PFSK-1 (cell line): ENCODE measurements around the gene RIC3.

Source experiments
- FOXP2 ChIP-seq: optimal IDR thresholded peaks from 2 replicates; pipeline ENCODE3; 2011; ENCODE audit warnings: borderline replicate concordance, control low read depth, inconsistent platforms; ENCODE audit not compliant: insufficient read depth; ENCODE audit errors: extremely low read length, extremely low read depth
- POLR2AphosphoS5 ChIP-seq: IDR thresholded peaks from 2 replicates; pipeline ENCODE4 v1.6.1; 2012; ENCODE audit warnings: low read depth, mild to moderate bottlenecking, control low read depth, low read length, moderate library complexity
- REST ChIP-seq, 2 experiments: IDR thresholded peaks; 2 replicates each; pipeline versions ENCODE4 v1.6.1 to v1.8.0; 2011 to 2012; ENCODE audit warnings: low read depth in 2 of 2, low read length in 2 of 2, control low read depth in 1 of 2, inconsistent platforms in 1 of 2, mild to moderate bottlenecking in 1 of 2, moderate library complexity in 1 of 2; ENCODE audit not compliant: insufficient read depth in 1 of 2
- SIN3A ChIP-seq: IDR thresholded peaks from 2 replicates; pipeline ENCODE4 v1.6.1; 2012; ENCODE audit warnings: mild to moderate bottlenecking, low read length, moderate library complexity, borderline replicate concordance; ENCODE audit not compliant: insufficient read depth
- TAF1 ChIP-seq: IDR thresholded peaks from 2 replicates; pipeline ENCODE4 v1.6.1; 2012; ENCODE audit warnings: low read length, control low read depth, borderline replicate concordance; ENCODE audit not compliant: insufficient read depth

Gene RIC3

DNA sequence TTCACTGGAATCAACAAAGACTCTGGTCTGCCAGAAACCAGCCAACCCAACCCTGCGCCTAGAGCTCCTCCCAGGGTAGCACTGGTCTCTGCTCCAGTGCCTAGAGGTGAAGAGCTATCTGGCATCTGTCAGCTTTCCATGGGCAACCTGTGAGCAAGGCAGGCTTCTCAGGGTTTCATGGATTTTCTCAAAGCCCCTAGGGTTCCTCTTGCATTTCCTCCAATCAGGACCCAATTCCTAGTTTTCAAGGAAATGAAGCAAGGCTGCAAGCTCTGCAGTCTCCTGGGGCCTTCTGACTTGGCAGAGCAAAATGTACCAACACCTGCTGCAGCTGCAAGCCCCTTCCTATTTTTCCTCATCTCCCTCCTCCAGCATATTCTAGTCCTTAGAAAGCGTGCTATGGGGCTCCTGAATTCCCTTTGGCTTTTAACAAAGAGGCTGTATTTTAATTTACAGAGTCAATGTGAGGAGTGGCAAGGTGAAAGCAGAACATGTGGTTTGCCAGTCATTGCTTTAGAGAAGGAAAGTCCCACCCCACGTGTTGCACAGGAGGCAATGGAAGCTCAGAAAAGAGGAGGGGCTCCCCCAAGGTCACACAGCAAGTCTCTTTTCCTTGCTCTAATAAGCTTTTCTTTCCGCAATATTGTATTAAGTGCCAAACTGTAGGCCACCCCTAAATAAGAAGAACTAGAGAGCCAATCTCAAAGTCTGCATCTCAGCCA lies 33.0 kb upstream of the RIC3 start:
- TF ChIP-seq FOXP2 (no peak), SIN3A (no peak), POLR2AphosphoS5 (no peak), REST (IDR thresholded peaks at IDR 0.05; ENCODE audit: insufficient read depth in 1 of 2, low read depth in 2 of 2, low read length in 2 of 2) (no peak)

- no peak for TF ChIP-seq TAF1
- no peak for TF ChIP-seq REST (IDR thresholded peaks at IDR 0.05; ENCODE audit: insufficient read depth in 1 of 2, low read depth in 2 of 2, low read length in 2 of 2)
- no peak for TF ChIP-seq POLR2AphosphoS5
- TF ChIP-seq FOXP2 = no peak
- no peak for TF ChIP-seq SIN3A
These were observed 30.9 kb upstream of the RIC3 start for GRCh38 chr11:8199676-8200075.

DNA sequence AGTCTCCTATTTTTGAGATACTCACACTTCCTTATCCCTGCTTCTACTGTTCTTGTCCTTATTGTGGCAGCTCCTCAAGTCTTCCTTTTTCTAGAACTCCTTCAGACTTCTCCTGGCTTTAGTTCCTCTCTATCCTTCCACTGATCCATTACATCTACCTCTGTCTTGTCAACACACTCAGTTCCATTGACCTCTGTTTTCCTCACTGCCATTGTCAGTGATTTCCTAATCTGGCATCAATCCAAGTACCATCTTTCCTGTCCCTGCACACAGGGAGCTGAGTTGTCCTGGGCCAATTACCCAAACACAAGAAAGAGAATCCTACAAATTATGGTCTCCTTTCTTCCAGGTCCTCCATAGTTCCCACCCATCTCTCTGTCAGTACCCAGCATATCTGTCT lies 27.9 kb upstream of the RIC3 start:
- TF ChIP-seq POLR2AphosphoS5 (no peak), REST (IDR thresholded peaks at IDR 0.05; ENCODE audit: insufficient read depth in 1 of 2, low read depth in 2 of 2, low read length in 2 of 2) (no peak), TAF1 (no peak), FOXP2 (no peak), SIN3A (no peak)

- TF ChIP-seq SIN3A (no peak), REST (IDR thresholded peaks at IDR 0.05; ENCODE audit: insufficient read depth in 1 of 2, low read depth in 2 of 2, low read length in 2 of 2) (no peak), POLR2AphosphoS5 (no peak), FOXP2 (no peak), TAF1 (no peak)
These were observed 26.1 kb upstream of the RIC3 start for GRCh38 chr11:8194956-8195355.

DNA sequence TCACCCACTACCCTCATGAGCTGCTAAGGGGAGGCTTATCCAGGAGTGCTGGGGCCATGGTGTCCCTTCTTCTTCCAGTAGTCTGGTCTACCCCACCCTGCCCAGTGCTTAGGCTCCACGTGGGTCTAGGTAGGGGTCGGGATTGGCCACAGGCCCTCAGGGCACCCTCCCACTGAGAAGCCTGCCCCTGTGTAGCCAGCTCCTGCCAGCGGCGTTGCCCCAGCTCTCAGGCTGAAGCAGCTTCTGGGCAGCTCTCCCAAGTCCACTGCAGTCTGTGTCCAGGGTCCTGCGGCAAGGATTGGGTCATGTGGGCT lies 24.0 kb upstream of the RIC3 start:
- no peak for TF ChIP-seq REST (IDR thresholded peaks at IDR 0.05; ENCODE audit: insufficient read depth in 1 of 2, low read depth in 2 of 2, low read length in 2 of 2)
